Adrenal gland (tissue), 5 donors: ENCODE results near the gene RIF1.

Experiments
- POLR2A ChIP-seq, 2 donors: fragments of 450-650 bp; IDR thresholded peaks; one replicate each; pipeline ENCODE4 v1.6.1; 2017; ENCODE audit warnings: antibody characterized with exemption in 2 of 2, mild to moderate bottlenecking in 2 of 2, moderate library complexity in 1 of 2
- TF ChIP-seq, protein P1 (sequence below), 6 experiments: fragments of 450-650 bp in 4 of 6; fragments of 200-600 bp in 2 of 6; sonication (generic) in 1 of 6; IDR thresholded peaks; 1 replicate in 5 of 6; 2 replicates in 1 of 6; pipeline versions ENCODE4 v1.5.1 to v1.8.0; 2016 to 2021; ENCODE audit warnings: antibody characterized with exemption in 6 of 6, mild to moderate bottlenecking in 2 of 6, moderate library complexity in 1 of 6
- donor health status: DM: no; HTN: no; CAD: no.

DNA sequence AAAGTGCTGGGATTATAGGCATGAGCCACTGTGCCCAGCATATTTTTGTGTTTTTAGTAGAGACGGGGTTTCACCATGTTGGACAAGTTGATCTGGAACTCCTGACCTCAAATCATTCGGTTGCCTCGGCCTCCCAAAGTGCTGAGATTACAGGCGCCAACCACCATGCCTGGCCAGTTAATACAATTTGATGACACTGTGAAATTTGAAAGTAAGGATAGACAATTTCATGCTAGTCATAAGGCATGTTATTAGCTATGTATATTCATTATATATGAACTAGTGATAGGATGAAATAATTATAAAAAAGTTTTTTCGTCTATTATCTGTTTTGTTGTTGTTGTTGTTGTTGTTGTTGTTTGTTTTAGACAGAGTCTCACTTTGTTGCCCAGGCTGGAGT, 8.6 kb upstream of the RIF1 start:
- TF ChIP-seq POLR2A (IDR thresholded peaks at IDR 0.05), result no peak
- TF ChIP-seq, protein P1, sequence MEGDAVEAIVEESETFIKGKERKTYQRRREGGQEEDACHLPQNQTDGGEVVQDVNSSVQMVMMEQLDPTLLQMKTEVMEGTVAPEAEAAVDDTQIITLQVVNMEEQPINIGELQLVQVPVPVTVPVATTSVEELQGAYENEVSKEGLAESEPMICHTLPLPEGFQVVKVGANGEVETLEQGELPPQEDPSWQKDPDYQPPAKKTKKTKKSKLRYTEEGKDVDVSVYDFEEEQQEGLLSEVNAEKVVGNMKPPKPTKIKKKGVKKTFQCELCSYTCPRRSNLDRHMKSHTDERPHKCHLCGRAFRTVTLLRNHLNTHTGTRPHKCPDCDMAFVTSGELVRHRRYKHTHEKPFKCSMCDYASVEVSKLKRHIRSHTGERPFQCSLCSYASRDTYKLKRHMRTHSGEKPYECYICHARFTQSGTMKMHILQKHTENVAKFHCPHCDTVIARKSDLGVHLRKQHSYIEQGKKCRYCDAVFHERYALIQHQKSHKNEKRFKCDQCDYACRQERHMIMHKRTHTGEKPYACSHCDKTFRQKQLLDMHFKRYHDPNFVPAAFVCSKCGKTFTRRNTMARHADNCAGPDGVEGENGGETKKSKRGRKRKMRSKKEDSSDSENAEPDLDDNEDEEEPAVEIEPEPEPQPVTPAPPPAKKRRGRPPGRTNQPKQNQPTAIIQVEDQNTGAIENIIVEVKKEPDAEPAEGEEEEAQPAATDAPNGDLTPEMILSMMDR (IDR thresholded peaks at IDR 0.05), result no peak
